AML-193 (cell line): ENCODE data around the gene HYI.

ENCODE experiments used
- DNase-seq, 2 experiments: peaks; one replicate each; lab custom pipeline; 2025; lab: John Stamatoyannopoulos, UW

The HYI gene

GRCh38 chr1:43444151-43444828 lies 9.4 kb downstream of the HYI start:
- DNase-seq, result no peak

- no peak for DNase-seq
These were observed 10.4 kb downstream of the HYI start for GRCh38 chr1:43443197-43443946.

GRCh38 chr1:43442756-43443155 lies 11.0 kb downstream of the HYI start:
- DNase-seq, result no peak

- DNase-seq, result no peak
These were observed 11.7 kb downstream of the HYI start for GRCh38 chr1:43441894-43442637.

- no peak for DNase-seq
These were observed 12.4 kb downstream of the HYI start for GRCh38 chr1:43441166-43441893.

- DNase-seq, result no peak
These were observed 13.4 kb downstream of the HYI start for GRCh38 chr1:43440358-43440757.

- no peak for DNase-seq
These were observed 13.9 kb downstream of the HYI start for GRCh38 chr1:43439781-43440180.

- DNase-seq, result no peak
These were observed 14.7 kb downstream of the HYI start for GRCh38 chr1:43438953-43439581.

GRCh38 chr1:43438576-43438952 lies 15.2 kb downstream of the HYI start:
- DNase-seq, result no peak

- no peak for DNase-seq
These were observed 15.7 kb downstream of the HYI start for GRCh38 chr1:43438006-43438405.

GRCh38 chr1:43437031-43437973 lies 16.4 kb downstream of the HYI start:
- DNase-seq, result no peak

- no peak for DNase-seq
These were observed 17.4 kb downstream of the HYI start for GRCh38 chr1:43436371-43436770.

- DNase-seq, result no peak
These were observed 18.3 kb downstream of the HYI start for GRCh38 chr1:43435146-43436145.

- no peak for DNase-seq
These were observed 19.5 kb downstream of the HYI start for GRCh38 chr1:43434256-43434655.

- DNase-seq, result no peak
These were observed 20.8 kb downstream of the HYI start for GRCh38 chr1:43432907-43433306.

GRCh38 chr1:43432171-43432860 lies 21.4 kb downstream of the HYI start:
- DNase-seq, result no peak

- DNase-seq, result no peak
These were observed 22.1 kb downstream of the HYI start for GRCh38 chr1:43431676-43432075.

GRCh38 chr1:43430831-43431230 lies 22.9 kb downstream of the HYI start:
- no peak for DNase-seq

GRCh38 chr1:43427941-43428340 lies 25.8 kb downstream of the HYI start:
- DNase-seq, result no peak
